A673 (cell line): Measurements from ENCODE around the gene PDGFRA.

Experiments
- EZH2 ChIP-seq: fragments of 200-600 bp; sonication (generic); IDR thresholded peaks from 2 replicates; pipeline ENCODE4 v1.6.1; 2017; ENCODE audit warnings: borderline replicate concordance, low read depth, mild to moderate bottlenecking, mixed read lengths, antibody characterized with exemption, low read length; ENCODE audit not compliant: poor library complexity, severe bottlenecking
- TF ChIP-seq, protein P1 (sequence below): fragments of 300-800, 200-600 bp; sonication (generic); conservative IDR thresholded peaks from 2 replicates; pipeline ENCODE4 v1.5.1; 2017; ENCODE audit warnings: low read depth, mild to moderate bottlenecking, antibody characterized with exemption, low read length, moderate library complexity, mixed read lengths

DNA sequence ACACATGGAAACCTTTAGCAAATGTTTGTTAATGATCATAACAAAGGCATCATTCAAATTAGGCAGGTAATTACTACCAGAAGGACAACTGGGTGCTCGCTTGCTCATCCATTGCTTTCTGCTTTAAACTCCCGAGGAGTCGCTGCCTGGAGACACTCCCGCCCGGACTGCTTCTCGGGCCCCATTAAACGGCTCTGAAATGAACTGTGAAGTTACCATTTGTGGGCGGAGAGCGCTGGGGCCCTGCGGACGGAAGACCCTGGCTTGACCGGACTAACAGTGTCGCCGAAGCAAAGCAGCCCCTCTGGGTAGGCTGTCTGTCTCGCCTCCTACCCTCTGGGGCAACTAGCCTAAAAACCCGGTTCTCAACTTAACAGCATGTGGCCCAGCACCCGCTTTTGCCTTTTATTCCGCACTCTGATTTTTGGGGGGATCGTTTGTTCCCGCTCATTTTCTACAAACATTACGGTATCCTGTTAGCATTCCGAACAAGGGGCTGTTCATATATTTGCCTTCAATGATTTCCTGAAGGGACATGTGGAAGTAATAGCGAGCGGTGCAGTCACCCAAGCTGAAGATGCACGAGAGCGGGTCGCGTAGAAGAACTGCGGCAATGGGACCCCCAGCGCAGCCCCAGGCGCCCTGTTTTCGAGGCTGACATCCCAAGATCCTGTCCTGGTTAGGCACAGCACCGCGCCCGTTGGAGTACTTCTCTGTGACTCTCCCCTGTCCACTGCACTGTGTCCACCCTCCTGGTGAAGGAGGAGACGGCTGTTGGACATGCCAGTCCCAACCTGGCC lies 1.6 kb upstream of the PDGFRA start:
- TF ChIP-seq, protein P1, sequence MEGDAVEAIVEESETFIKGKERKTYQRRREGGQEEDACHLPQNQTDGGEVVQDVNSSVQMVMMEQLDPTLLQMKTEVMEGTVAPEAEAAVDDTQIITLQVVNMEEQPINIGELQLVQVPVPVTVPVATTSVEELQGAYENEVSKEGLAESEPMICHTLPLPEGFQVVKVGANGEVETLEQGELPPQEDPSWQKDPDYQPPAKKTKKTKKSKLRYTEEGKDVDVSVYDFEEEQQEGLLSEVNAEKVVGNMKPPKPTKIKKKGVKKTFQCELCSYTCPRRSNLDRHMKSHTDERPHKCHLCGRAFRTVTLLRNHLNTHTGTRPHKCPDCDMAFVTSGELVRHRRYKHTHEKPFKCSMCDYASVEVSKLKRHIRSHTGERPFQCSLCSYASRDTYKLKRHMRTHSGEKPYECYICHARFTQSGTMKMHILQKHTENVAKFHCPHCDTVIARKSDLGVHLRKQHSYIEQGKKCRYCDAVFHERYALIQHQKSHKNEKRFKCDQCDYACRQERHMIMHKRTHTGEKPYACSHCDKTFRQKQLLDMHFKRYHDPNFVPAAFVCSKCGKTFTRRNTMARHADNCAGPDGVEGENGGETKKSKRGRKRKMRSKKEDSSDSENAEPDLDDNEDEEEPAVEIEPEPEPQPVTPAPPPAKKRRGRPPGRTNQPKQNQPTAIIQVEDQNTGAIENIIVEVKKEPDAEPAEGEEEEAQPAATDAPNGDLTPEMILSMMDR = no peak
- no peak for TF ChIP-seq EZH2
